ENCODE measurements around the gene FBXO21.
"Not testable (repeated sequence)": the region's sequence is repeated elsewhere in the genome, so short reads cannot be mapped to it uniquely, and the experiment has no call there.

Gene FBXO21

GRCh38 chr12:117188121-117188665, 2.1 kb downstream of the FBXO21 start:
- H3K27ac ChIP-seq: no peak overlapping the region
- no peak for DNase-seq
- no peaks in the 10 kb centered on the region for H3K27me3 ChIP-seq (replicated peaks)
- TF ChIP-seq CTCF (IDR thresholded peaks at IDR 0.05; ENCODE audit: low read depth, low read length, missing control alignments): no peak
- no peak overlapping the region for H3K4me3 ChIP-seq (ENCODE audit: low read depth, low read length)
- in situ Hi-C loops (cut with HindIII; ENCODE audit: low pct_ligation_motif_present, low sequenced_read_pairs): no loop called here
- peaks cover 10% of the 10 kb centered on the region for H3K36me3 ChIP-seq (replicated peaks)

DNA sequence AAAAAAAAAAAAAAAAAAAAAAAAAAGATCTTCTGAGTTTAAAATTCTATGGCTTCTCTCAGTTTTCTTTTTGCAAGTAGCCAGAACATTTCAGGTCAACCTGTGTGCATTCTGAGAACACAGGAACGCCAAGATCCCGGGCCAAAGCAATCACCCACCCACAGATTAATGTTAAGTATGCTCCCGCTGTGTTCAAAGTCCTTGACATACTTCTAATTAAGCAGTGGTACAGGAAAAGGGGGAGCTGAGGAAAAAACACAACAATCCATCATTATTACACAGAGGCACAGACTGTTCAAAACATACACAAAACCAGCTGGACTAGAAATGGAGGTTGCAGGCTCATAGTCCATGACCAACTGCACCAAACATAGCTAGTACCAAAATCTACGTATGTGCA, 2.8 kb downstream of the FBXO21 start:
- no peak for TF ChIP-seq CTCF (IDR thresholded peaks at IDR 0.05; ENCODE audit: low read depth, low read length, missing control alignments)
- H3K4me3 ChIP-seq (ENCODE audit: low read depth, low read length): no peak overlapping the region
- no peak overlapping the region for H3K27ac ChIP-seq
- H3K27me3 ChIP-seq (replicated peaks): no peaks in the 10 kb centered on the region
- peaks cover 13% of the 10 kb centered on the region for H3K36me3 ChIP-seq (replicated peaks)
- in situ Hi-C loops (cut with HindIII; ENCODE audit: low pct_ligation_motif_present, low sequenced_read_pairs): no loop called here
- no peak for DNase-seq

DNA sequence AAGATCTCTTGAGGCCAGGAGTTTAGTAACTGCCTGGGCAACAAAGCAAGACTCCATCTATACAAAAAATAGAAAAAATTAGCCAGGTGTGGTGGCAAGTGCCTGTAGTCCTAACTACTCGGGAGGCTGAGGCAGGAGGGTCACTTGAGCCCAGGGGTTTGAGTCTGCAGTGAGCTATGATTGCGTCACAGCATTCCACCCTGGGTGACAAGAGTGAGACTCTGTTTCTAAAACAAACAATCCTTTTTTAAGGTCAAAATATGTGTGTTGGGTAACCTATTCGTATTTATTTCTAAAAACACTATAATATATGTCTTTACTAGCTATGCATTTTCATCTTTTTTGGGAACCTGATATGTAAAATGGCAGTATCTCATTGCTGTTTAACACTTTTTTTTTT, 7.4 kb downstream of the FBXO21 start:
- TF ChIP-seq CTCF (IDR thresholded peaks at IDR 0.05; ENCODE audit: low read depth, low read length, missing control alignments): no peak
- in situ Hi-C loops (cut with HindIII; ENCODE audit: low pct_ligation_motif_present, low sequenced_read_pairs): no loop called here
- Histone ChIP-seq H3K27me3 (replicated peaks) (no peaks in the 10 kb centered on the region), H3K36me3 (replicated peaks) (peaks cover 21% of the 10 kb centered on the region), H3K27ac (no peak overlapping the region), H3K4me3 (ENCODE audit: low read depth, low read length) (no peak overlapping the region)
- no peak for DNase-seq

DNA sequence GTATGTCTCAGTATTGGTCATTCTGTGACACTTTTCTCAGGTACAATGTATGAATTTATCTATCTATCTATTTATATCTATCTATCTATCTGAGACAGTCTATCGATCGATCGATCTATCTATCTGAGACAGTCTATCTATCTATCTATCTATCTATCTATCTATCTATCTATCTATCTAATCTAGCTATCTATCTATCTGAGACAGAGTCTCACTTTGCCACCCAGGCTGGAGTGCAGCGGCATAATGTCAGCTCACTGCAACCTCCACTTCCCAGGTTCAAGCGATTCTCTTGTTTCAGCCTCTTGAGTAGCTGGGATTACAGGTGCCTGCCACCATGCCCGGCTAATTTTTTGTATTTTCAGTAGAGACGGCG, 8.8 kb downstream of the FBXO21 start:
- H3K36me3 ChIP-seq (replicated peaks): peaks cover 27% of the 10 kb centered on the region
- in situ Hi-C loops (cut with HindIII; ENCODE audit: low pct_ligation_motif_present, low sequenced_read_pairs); DNase-seq; H3K27me3 ChIP-seq (replicated peaks); H3K27ac ChIP-seq; H3K4me3 ChIP-seq (ENCODE audit: low read depth, low read length): not testable (repeated sequence)

DNA sequence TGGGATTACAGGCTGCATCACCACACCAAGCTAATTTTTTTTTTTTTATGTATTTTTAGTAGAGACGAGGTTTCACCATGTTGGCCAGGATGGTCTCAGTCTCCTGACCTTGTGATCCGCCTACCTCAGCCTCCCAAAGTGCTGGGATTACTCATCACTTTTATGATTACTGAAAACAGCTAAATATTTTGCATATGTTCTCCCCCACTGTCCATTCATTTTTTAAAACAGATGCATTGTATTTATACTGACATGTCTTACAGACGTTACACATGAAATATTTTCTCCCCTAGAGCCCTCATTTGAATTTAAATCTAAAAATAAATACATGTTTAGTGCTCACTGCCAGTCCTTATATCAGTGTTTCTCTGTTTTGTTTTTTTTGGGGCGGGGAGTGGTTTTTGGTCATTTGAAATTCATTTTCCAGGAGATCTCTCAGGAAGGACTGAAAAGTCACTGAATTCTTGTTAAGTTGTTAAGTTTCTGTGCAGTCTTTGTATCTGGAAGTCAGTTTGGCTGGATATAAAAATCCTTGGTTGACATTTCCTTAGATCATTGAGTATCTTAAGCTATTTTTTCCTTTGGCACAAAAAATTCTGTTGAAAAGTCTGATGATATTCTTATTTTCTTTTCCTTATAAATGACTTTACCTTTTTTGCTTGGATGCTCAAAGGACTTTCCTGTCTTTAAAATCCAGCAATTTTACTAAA, 9.4 kb downstream of the FBXO21 start:
- Histone ChIP-seq H3K36me3 (replicated peaks) (peaks cover 32% of the 10 kb centered on the region), H3K4me3 (ENCODE audit: low read depth, low read length) (no peak overlapping the region), H3K27me3 (replicated peaks) (no peaks in the 10 kb centered on the region), H3K27ac (no peak overlapping the region)
- no peak for TF ChIP-seq CTCF (IDR thresholded peaks at IDR 0.05; ENCODE audit: low read depth, low read length, missing control alignments)
- no peak for DNase-seq
- in situ Hi-C loops (cut with HindIII; ENCODE audit: low pct_ligation_motif_present, low sequenced_read_pairs): no loop called here

DNA sequence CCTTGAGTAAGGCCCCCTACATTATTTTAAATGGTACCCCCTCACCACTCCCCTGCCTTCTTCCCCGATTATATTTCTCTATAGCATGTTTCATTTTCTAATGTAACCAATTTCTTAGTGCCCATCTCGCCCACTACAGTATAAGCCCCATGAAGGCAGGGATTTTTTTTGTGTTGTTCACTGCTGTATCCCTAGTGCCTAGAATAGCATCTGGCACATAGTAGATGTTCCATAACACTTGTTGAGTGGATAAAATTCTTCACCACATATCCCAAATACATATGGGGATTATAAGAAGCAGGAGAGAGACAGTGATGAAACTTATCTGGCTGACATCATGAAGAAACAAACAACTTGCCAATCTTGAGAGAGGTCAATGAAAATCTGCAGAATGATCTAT, 11.5 kb downstream of the FBXO21 start:
- H3K27ac ChIP-seq: no peak overlapping the region

More for the DNA sequence above, 11.5 kb downstream of the FBXO21 start:
- no peak for DNase-seq
- TF ChIP-seq CTCF (IDR thresholded peaks at IDR 0.05; ENCODE audit: low read depth, low read length, missing control alignments): no peak
- Histone ChIP-seq H3K27me3 (replicated peaks) (no peaks in the 10 kb centered on the region), H3K4me3 (ENCODE audit: low read depth, low read length) (no peak overlapping the region), H3K36me3 (replicated peaks) (peaks cover 38% of the 10 kb centered on the region)
- in situ Hi-C loops (cut with HindIII; ENCODE audit: low pct_ligation_motif_present, low sequenced_read_pairs): no loop called here
